Ramos (cell line): ENCODE measurements around the gene CEP170.

ENCODE experiments used
- in situ Hi-C: fragments of 300-500 bp; cut with MboI; formaldehyde crosslinking; loops from one replicate; pipeline ENCODE4 v1.14.3; 2022; ENCODE audit warnings: low sequenced_read_pairs; ENCODE audit not compliant: unreplicated experiment

CEP170 gene

DNA sequence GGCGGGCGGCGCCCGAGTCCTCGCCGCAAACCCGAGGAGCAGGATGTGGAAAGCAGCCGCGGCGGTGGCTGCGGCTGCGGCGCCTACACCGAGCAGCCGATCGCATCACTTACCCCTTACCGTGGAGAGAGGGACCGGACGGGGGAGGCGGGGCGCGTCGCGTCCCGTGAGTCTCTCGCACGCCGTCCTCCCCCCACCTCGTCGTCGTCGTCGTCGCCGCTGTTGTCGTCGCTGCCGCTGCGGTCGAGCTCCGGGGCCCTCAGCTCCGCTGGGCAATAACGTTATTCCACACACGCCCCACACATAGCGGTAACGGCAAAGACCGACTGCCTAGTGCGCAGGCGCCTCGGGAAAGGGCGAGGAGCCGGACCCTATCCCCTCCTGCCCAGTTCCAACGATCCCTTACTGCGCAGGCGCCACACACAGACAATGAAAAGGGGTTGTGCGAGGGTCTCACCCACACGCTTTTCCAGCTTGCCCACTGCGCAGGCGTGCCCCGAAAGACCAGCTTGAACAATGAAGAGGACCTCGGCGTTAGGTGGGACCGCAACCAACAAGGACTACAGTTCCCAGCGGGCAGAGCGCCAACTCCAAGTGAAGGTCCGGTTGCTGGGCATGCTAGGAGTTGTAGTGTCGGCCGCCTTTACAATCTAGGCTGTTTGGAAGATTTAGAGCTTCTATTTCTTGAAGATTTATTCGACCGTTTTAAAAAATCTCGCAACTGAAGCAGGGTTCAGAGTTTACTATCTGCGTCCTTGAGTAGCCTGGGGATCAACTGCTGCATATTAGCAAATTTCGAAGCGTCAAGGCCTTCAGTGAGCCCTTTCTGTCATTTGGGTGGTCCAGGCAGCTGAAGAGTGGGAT is at the start of gene CEP170:
TSS of gene CEP170 (minus strand) at position 355 of the 864 bp plus-strand sequence. CDS start 30,001 bp downstream, outside the sequence.
- in situ Hi-C loops: no loop called here

DNA sequence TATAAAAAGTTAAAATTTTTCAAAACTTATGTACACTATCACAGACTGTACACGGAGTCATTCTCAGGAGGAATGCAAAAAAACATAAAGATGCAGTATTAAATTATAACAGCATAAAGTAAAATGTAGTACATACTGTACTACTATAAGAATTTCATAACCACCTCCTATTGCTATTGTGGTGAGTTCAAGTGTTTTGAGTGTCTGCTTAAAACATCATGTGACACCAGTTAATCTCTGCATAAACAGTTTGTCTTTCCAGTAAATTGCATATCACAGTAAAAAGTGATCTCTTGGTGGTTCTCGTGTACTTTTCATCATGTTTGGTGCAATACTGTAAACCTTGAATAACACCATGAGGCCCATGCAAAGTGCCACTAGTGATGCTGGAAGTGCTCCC is 46.0 kb upstream of the CEP170 start:
- in situ Hi-C loops: loop anchor here (25.0 kb wide), 1 partner anchor 839 kb away; no protein-coding TSS in a partner anchor

- in situ Hi-C loops: no loop called here
Observed at GRCh38 chr1:243299069-243299468, 44.0 kb upstream of the CEP170 start.

- in situ Hi-C loops: no loop called here
Observed at GRCh38 chr1:243294723-243295121, 39.6 kb upstream of the CEP170 start.

DNA sequence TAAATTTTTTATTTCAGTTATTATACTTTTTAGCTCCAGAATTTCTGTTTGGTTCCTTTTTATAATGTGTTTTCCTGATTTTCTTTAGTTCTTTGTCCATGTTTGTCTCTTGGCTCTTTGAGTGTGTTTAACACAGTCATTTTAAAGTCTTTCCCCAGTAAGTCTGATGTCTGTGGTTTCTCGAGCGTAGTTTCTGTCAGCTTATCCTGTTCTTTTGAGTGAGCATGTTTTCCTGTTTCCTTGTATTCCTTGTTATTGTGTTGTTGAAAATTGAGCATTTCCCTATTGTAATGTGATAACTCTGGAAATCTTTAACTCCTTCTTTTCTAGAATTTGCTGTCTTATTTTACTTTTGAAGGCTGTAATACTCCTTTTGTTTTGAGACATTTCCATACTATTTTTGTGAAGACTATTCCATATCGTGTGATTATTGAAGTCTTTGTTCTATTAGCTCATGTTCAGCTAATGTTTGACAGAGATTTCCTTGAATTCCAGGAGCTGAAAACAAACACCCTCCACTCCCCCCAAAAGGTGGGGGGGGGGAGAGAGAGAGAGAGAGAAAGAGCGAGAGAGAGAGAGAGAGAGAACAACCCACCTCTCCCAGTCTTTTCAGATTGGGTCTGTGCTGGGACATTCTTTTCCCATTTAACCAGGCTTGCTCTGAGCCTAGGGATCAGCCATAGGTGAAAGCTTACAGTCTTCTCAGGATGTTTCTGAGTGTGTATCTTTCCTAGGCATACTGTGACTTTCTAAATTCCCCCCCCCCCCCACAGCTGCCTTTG is 39.1 kb upstream of the CEP170 start:
- in situ Hi-C loops: no loop called here

- in situ Hi-C loops: no loop called here
Observed at GRCh38 chr1:243292117-243292516, 37.0 kb upstream of the CEP170 start.

DNA sequence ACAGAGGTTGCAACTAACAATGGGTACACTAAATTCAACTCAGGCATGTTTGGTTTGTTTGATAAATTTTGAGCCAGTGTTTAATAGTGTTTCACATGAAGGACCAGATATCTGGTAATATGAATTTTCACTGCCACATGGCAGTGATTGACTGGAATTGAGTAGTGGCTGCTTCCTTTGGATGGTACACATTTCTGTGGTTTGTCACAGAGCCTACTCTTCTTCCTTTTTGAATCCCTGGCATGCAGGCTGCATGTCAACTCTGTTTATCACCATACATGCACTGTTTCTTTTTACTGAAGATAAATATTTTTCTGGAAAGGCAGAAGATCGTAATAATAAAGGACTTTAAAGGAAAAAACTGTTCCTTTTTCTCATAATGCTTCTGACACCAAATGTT is 36.2 kb upstream of the CEP170 start:
- in situ Hi-C loops: no loop called here

- in situ Hi-C loops: no loop called here
Observed at GRCh38 chr1:243288062-243288461, 33.0 kb upstream of the CEP170 start.

GRCh38 chr1:243287652-243288051 is 32.6 kb upstream of the CEP170 start:
- in situ Hi-C loops: no loop called here

GRCh38 chr1:243287123-243287460 is 32.0 kb upstream of the CEP170 start:
- in situ Hi-C loops: no loop called here

GRCh38 chr1:243286409-243287122 is 31.5 kb upstream of the CEP170 start:
- in situ Hi-C loops: no loop called here

- in situ Hi-C loops: no loop called here
Observed at GRCh38 chr1:243281672-243282071, 26.6 kb upstream of the CEP170 start.

DNA sequence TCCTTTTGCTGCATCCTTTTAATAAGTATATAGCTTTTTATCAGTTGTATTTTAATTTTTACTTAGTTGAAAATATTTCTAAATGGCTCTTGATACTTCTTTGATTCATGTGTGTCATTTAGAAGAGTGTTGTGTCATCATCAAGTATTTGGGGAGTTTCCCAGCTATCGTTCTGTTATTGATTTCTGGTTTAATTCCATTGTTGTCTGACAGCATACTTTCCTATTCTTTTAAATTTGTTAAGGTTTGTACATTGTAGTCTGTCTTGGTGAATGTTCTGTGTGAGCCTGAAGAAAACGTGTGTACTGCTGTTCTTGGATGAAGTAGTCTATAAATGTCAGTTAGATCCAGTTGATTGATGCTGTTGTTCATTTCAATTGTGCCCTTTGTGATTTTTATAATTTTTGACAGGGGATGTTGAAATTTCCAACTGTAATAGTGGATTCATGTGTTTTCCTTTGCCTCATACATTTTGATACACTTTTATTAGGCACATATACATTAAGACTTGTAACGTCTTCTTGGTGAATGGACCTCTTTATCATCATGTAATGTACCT is 25.6 kb upstream of the CEP170 start:
- in situ Hi-C loops: no loop called here

DNA sequence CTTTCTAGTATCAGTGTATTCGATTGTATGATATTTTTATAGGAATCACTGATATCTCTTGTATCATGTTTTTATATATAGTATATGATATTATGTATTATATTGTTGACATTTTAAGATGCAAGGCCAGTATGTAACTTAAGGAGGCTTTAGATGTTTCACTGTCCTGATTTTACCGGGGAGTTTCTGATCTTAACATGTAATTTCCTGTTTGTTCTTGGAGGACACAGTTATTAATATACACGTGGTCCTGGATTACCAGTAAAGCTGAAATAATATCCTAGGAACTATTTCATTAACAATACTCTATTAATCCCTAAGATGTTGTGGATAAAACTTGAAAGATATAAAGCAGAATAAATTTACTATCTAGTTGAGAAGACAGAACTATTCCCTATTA is 20.2 kb upstream of the CEP170 start:
- in situ Hi-C loops: no loop called here

DNA sequence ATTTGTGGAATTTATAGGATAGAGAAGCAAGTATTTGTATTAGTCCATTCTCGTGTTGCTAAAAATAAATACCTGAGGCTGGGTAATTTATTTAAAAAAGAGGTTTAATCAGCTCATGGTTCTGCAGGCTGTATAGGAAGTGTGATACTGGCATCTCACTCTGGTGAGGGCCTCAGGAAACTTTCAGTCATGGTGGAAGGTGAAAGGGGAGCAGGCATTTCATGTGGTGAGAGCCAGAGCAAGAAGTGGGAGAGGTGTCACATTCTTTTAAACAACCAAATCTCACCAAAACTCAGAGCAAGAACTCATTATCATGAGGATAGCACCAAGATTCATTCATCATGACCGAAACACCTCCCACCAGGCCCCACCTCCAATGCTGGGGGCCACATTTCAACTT is 18.9 kb upstream of the CEP170 start:
- in situ Hi-C loops: no loop called here

DNA sequence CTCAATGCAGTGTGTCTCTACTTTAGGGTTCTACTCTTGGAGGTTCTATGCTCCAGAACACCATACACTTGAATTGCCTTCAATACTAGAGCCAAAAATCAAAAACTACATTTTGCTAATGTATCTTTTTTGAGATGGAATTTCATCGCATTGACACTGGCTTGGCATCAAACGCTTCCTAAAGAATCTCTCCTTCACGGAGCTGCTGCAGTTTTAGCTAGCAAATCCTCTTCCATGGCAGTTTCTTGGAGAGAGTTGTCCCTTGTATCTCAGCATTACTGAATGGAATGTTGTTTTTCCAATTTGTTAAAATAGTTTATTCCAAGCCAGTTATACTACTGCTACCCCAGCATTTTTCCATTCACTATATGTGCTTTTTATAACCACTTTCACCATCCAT is 18.4 kb upstream of the CEP170 start:
- in situ Hi-C loops: no loop called here

GRCh38 chr1:243272401-243272800 is 17.3 kb upstream of the CEP170 start:
- in situ Hi-C loops: no loop called here

DNA sequence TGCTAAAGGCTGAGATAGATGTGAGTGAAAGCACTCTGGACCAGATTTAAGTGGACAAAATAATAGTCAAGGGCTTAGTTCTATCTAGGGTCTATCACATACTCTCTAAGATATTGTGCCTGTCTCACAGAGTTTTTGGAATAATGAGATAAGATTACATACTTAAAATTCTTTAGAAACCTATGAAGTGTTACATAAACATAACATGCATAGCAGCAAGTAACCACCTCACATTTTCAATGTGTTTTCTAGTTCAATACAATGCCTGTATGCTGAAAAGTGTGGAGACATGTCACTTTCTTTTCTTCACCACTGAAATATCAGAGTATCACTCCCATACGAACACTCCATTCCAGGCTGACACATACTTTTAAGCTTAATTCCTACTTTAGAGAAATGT is 16.9 kb upstream of the CEP170 start:
- in situ Hi-C loops: no loop called here

- in situ Hi-C loops: no loop called here
Observed at GRCh38 chr1:243270097-243270864, 15.2 kb upstream of the CEP170 start.

GRCh38 chr1:243269461-243269801 is 14.3 kb upstream of the CEP170 start:
- in situ Hi-C loops: no loop called here
